Stimulated activated CD8-positive, alpha-beta memory T cell treated with anti-CD3 and anti-CD28 coated beads, Interleukin-7, amount 100 ng/mL, for 4 hours (primary cell): ENCODE results near the gene EDIL3.
"Not testable (repeated sequence)": the region's sequence is repeated elsewhere in the genome, so short reads cannot be mapped to it uniquely, and the experiment has no call there.

Experiments
- DNase-seq, 2 donors: peaks; one replicate each; pipeline ENCODE4 v3.0.0-alpha.2; 2020; ENCODE audit warnings: low read depth in 2 of 2

Gene EDIL3

DNA sequence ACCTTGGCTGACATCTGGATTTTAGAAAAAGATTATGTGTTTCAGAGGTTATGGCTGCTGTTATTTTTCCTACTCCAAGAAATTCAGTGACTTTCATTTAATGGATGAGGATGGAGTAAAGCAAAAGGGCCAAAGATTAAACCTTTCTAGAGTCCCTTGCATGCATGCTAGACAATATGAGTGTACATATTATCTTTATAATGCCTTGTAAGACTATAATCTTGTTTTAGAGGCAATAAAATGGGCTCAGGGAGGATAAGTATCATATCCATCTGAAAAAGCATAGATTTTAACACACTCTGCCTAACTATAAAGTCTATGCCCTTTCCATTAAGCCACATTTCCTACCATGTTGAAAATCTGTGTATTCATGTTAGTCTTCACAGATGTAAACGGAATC is 199.8 kb downstream of the EDIL3 start:
- no peak for DNase-seq

DNA sequence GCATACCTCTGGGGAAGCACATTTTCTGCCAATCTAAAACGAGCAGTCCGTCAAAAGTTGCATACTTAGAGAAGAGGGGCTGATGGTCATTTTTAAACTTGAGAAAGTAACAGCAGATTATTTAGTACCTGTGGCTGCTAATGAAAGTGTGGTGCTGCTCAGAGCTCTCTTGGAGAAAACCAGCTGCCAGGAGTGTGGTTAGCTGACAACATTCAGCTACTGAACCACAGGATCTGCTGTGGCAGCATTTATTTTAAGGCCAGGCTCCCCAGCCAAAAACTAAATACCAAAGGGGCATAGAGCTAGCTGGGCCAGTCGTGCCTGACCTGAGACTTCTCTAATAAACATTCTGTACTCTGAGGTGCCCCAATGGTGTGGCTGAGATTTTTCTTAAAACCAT is 203.6 kb downstream of the EDIL3 start:
- no peak for DNase-seq

DNA sequence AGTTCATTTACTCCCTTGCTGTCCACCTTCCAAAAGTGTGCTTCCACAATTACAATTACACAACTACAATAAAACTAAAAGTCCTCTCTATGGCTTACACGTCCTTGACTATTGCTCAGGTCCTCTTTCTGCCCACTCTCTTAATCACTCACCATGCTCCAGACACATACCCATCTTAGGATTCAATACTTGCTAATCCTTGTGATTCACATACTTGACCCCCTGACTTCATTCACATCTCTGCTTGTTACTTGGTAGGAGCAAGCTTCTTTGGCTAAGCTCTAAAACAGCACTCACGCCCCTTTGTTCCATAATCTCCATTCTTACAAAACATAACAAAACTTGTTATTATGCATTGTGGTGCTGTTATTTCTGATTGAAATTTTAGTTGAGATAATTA is 215.8 kb downstream of the EDIL3 start:
- no peak for DNase-seq

DNA sequence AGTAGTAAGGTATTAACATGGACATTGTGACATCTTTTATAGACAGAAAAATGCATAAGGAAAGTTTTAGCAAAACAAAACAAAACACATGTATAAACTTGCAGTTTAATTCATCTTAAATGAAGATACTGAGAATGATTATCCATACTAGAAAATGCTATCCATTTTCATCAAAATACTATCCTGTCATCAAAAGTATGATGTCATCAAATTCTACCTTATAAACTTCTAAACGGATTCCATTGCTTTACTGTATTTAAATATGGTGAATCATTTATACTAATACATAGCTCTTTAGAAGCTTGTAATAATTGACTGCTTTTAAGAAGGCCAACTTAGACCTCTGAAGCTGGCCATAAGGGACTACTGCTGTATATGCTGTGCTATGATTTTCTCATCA is 221.0 kb downstream of the EDIL3 start:
- DNase-seq = no peak

DNA sequence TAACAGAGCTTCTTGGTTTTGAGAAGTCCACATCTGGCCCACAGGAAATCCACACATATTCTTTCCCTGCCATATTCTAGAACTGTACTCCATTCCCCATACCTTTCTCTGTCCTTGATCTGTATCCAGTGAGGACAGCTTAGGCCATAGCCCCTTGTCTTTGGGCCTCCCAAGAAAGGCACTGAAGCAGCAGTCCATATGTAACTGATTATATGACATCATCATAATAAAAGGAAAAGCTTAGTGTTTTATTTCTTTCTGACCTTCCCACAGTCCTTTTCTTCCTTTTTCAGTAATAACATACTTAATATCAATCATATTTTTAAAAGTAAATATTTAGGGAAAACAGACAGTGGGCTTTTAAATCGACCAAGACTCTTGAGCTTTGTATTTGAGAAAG is 222.0 kb downstream of the EDIL3 start:
- no peak for DNase-seq

DNA sequence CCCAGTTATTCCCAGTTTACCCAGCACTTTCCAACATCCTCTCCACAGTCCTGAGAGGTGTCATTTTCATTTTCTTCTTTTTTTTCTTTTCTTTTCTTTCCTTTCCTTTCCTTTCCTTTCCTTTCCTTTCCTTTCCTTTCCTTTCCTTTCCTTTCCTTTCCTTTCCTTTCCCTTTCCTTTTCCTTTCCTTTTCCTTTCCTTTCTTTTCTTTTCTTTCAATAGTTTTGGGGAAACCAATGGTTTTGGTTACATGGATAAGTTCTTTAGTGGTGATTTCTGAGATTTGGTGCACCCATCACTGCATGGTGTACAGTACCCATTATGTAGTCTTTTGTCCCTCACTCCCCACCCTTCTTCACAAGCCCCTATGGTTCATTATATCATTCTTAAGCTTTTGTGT is 224.0 kb downstream of the EDIL3 start:
- not testable (repeated sequence) for DNase-seq

DNA sequence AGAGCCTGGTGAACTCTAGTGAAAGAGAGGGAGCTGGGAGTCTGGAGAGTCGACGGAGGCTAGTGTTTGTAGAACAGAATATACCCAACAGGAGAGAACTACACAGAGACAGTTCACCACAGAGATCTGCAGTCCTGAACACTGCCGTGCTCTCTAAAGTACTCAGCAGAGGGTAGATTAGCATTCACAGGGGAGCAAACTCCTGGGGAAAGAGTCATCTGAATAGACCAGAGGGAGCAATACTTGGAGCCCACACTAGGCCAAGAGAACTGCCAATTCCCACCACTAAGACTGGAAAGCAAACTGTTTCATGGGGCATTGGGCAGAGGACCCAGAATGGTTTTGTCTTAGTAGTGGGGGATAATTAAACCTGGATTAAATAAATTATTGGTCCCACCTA is 235.6 kb downstream of the EDIL3 start:
- DNase-seq = no peak

DNA sequence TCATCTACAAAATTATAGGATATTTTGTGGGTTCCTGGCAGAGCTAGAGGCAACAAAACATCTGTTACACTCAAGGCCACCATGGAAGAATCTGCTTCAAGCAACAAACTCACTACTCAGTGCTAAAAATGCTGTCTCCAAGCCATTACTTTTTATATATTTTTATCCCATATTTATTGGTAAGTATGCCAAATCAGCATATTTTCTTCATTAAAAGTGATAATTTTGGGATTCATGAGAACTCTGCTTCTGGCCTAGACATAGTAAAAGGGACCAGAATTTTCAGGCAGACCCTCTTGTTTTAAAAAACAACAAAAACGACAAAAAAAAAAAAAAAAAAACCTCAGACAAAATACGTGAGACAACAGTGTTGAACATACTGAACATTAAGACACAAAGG is 236.0 kb downstream of the EDIL3 start:
- no peak for DNase-seq

DNA sequence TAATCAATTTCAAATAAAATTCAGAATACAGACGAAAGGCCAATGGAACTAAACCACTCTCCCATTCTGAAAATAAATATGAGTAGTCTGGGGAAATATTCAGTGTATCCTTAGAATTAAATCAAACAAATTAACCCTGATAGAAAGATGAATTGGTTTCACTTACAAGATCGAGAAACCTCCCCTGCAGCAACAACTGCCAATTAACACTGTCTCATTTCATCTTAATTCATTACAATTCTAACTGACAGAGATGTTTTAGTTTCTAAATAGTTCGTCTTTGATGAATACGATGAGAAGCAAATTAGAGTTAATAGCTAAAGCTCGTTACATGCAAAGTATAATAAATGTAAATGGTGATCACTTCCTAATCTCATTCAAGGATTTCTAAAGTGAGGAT is 247.1 kb downstream of the EDIL3 start:
- no peak for DNase-seq

DNA sequence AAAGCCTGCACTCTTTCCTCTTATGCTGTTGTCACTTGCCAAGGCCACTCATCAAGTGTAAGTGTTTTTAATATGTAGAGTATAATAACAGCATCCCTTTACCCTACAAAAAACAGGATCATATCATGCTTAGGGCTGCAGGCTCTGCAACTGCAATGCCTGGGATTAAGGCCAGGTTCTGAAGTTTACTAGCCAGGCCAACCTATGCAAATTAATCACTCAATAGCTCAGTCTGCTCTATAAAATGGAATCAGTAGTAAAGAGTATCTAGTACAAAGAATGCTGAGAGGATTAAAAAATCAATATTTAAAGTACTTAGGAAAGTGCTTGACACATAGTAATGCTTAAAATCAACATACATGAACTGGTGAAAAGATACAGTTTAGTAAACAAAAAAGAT is 253.3 kb downstream of the EDIL3 start:
- DNase-seq = no peak

DNA sequence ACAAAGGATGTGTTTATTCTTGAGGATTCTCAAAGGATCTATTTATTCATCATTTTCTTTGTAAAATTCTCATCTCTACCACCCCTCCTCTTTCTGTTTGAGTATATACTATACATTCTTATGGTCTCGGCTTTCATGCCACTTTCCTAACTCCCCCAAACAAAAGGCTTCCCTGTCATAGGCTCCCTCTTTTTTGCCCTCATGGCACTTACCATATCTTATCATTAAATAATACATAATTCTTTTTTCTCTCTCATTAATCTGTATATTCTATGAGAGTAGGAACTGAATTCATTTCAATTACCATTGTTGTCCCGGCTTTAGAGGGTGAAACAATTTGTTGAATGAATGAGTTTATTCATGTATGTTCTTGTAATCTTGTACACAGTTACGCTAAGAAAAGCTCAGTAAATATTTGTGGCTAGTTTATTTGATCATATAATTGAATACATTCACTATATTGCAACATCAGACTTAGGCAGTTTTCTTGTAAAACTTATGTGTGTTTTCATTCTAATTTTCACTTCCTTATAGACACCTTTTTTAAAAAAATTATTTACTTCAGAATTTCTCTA is 254.6 kb downstream of the EDIL3 start:
- DNase-seq = no peak

DNA sequence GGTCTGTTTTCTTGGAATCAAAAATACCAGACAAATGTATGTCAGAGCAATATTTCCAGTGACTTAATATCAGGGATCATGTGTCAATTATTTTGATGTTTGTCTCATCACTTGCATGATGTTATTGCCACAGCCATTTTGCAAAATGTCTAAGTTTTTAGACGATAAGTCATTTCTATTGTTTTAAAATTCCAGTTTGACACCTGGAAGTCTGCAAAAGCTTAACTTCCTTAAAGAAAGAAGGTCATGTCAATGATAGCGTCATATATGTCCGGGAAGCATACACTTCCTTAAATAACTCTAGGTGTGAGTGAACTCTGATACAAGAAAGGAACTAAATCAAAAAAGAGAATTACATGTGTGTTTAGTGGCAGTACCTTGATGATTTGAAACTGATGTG is 259.5 kb downstream of the EDIL3 start:
- DNase-seq = no peak

DNA sequence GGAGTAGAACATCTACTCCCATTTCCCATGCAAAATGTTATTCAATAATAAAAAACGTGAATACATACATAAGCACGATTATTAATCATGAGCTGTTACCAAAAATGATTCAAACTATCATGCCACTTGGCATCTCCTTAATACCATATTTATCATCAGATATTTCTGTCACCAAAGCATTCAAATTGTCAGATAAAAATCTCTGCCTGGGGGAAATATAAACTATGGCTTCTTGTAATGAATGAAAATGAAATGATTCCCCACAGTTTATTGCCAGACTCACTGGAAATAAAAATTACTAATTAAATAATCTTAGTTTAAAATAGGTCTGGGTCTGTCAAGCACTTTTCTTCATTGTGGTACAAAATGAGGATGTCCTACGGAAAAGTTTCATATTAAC is 265.4 kb downstream of the EDIL3 start:
- no peak for DNase-seq

DNA sequence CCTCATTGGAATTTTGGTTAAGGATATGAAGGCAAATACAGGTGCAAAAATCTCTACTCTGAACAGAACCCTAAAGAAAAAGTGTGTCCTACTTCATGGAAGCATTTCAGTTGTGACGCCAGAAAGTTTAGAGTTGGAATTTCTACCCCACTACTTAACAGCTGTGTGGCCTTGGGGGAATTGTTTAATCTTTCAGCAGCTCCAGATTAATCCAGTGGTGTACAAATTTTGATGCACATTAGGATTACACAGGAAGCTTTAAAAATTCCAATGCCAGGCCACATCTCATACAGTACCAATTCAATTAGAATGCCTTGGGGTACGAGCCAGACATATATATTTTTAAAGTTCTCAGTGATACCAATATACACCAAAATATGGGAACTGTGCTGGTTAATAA is 266.1 kb downstream of the EDIL3 start:
- DNase-seq = no peak

DNA sequence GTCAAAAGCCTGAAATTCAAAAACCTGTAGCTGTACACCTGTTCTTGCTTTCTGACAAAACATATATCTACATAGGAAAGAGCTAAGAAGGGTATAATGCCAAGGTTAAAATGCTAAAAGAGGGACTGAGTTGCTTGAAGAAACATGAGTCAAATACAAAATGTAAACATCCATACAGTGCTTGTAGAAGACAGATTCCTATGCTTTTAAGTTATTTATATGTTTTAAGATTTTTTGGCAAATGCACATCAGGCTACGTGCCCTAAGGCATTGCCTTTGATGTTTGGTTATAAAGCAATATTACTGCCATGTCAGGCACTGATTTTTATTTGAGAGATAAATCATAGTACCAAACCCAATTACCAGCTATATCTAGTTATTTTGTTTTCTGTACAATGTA is 269.0 kb downstream of the EDIL3 start:
- no peak for DNase-seq

DNA sequence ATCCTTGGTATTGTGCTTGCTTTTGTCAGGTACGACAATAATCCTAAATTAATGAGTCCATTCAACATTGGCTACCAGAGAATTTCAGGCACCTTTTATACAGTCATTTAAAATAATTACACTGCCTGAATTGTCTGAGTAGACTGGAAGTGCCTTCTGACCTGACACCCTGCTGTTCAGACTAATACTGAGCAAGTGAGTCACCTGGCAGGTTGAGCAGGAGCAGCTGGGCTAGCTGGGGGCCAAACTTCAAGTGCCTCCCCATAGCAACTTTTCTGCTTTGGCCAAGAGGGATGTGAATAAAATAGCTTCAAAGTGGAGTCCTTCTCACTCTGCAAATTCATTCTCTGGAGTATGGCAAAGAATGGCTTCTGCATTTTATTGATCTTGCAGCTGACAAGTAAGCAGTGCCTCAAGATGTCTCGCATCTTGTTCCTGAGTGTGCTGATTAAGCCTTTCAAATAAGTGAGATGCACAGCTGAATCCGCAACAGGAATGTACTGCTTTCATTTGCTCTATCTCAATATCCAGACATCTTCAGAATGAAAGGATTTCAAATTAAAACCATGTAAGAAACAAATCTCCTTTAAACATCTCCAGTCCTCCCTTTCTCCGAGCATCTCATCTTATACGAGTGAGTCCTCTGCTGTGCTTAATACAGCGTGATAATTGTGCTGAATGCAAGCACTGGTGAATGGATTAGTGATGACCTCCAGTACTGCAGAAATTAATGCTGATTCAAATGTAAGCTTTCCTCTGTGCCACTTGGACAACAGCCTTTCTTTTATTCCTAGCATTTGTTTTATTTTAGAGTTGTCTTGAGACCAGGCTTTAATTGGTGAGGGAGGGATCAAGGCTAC is 271.2 kb downstream of the EDIL3 start:
- DNase-seq = no peak

DNA sequence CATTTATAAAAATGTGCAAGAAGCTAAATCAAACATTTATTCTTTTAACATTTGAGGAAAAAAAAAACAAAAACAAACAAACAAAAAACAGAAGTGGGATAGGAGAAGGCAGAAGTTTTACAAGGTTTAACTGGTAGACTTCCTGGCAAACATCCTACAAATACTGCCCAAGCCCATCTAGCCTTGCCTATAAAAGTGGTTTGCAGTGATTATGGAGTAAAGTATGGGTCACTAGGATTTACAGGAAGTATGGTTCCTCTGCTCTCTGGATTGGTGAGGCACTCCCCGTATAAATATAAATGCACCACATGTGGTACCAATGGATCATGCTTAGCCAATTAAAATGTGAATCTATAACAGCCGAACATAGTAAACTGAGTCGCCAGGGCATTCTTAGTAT is 291.9 kb downstream of the EDIL3 start:
- no peak for DNase-seq

DNA sequence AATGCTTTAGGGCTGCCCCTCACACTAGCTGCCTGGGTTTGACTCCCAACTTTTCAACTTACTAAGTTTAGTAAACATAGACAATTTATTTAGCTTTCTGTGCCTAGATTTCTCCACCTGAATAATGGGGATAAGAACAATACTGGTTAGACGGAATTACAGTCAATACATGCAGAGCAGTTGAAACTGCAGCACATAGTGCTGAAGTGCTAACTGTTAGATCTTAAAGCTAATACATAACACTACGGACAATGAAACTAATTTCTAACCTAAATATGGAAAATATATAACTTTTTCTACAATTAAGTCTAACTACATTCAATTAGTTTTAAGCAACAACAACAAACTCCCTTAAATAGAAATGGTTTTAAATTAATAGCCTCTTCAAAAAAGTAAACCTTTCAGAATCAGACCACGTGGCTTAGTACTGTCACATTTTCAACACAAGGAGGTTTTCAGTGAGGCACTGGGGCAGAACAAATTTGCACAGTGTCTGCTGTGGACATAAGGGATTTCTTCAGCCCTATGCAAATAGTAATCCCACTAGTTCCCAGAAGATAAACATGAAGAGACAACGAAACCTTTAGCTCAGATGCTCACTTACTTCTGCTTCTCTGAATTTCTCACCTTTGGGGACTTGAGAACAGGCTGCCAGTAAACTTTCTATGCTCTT is 293.4 kb downstream of the EDIL3 start:
- DNase-seq = no peak

DNA sequence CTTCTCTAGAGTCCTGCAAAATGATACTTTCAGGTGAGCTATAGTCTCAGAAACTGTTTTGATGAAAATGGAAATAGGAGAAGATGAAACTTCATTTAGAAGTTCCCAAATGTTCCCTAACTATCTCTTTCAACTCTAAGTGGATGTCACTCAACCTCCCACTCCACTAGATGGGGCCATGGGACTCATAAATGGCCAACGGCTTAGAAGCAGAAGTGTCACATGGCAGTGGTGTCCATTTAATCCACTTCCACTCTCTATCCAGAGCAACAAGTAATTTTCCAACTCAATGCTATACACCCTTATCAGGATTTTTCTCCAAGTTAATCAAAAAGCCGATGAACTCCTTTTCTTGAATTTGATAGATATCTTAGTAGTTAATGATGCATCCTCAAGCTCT is 295.7 kb downstream of the EDIL3 start:
- DNase-seq = no peak

DNA sequence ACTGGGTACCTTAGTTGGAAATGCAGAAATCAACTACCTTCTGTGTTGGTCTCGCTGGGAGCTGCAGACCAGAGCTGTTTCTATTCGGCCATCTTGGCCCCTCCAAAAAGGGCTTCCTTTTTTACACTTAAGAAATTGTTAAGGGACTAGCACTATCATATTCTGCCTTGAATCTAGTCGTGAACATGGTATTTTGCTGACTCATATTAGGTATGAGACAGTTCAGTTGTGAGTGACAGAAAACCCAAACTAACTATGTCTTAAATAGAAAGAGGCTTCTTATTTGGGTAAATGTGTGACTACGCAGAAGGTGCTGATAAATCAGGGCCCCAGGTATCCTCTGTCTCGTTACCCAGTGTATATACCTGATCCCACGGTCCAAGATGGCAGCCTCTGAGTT is 298.2 kb downstream of the EDIL3 start:
- DNase-seq = no peak

DNA sequence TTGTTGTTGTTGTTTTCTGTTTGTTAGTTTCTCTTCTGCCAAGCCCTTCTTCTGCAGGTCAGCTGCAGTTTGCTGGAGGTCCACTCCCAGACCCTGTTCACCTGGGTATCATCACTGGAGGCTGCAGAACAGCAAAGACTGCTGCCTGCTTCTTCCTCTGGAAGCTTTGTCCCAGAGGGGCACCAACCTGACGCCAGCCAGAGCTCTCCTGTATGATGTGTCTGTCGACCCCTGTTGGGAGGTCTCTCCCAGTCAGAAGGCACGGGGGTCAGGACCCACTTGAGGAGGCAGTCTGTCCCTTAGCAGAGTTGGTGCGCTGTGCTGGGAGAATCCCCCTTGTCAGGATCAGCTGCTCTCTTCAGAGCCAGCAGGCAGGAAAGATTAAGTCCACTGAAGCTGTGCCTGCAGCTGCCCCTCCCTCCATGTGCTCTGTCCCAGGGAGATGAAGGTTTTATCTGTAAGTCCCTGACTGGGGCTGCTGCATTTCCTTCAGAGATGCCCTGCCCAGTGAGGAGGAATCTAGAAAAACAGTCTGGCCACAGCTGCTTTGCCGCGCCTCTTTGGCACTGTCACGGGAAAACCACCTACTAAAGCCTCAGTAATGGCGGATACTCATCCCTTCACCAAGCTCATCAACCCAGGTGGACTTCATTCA is 299.2 kb downstream of the EDIL3 start:
- no peak for DNase-seq

DNA sequence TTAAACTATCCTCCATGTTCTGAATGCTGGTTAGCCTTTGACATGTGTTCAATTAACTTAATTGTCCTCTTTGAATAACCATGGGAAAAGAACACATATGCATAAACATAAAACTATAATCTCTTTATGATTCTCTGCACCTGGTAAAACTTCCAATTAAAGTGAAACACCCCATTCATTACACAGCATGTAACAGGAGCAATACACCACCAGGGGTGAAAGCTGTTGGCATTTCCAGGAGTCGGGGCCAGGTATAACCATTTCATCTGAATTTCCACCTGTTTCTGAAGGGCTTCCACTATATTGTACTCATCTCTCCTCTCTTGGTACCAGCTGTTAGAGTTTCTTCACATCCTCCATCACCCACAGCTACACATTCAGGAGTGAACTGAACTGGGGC is 303.8 kb downstream of the EDIL3 start:
- no peak for DNase-seq

DNA sequence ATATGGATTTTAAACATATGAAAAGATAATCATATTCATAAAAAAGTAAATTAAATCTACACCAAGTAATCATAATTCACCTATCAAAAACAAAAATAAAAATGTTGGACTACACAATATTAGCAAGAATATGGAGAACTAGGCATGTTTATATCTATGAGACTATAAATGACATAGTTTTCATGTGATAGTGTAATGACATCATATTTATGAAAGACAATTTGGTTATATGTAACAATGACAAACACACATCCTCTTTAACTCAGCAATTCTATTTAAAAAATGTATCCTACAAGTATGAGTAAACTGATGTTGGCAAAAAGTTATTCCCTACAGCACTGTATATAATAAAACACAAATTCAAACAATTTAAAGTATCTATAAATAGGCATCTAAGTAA is 312.3 kb downstream of the EDIL3 start:
- no peak for DNase-seq
